Coronary artery (tissue), 2 donors: ENCODE data around the gene FARP1.

Source experiments
- DNase-seq: peaks from one replicate; pipeline ENCODE4 v3.0.0-alpha.2; 2017; ENCODE audit warnings: low spot score
- H3K27ac ChIP-seq, 2 donors: fragments of 200-600 bp; sonication (generic); one replicate each; pipeline ENCODE4 v1.5.1; 2016 to 2019
- H3K4me3 ChIP-seq: fragments of 200-600 bp; sonication (generic); 2 replicates; pipeline ENCODE4 v1.5.1; 2016; ENCODE audit warnings: mild to moderate bottlenecking, moderate library complexity
- CTCF ChIP-seq: fragments of 200-600 bp; sonication (generic); IDR thresholded peaks from one replicate; pipeline ENCODE4 v1.5.1; 2019; ENCODE audit warnings: antibody characterized with exemption

FARP1 gene

GRCh38 chr13:98459721-98460370 is 317.0 kb downstream of the FARP1 start:
- no peak overlapping the region for H3K27ac ChIP-seq
- DNase-seq = no peak
- TF ChIP-seq CTCF = no peak
- no peak overlapping the region for H3K4me3 ChIP-seq

- DNase-seq = no peak
- no peak overlapping the region for H3K4me3 ChIP-seq
- H3K27ac ChIP-seq = no peak overlapping the region
- no peak for TF ChIP-seq CTCF
These were observed 317.6 kb downstream of the FARP1 start for GRCh38 chr13:98460516-98460915.

GRCh38 chr13:98461486-98462240 is 318.8 kb downstream of the FARP1 start:
- TF ChIP-seq CTCF = no peak
- Histone ChIP-seq H3K4me3 (no peak overlapping the region), H3K27ac (no peak overlapping the region)
- DNase-seq = no peak

- no peak for DNase-seq
- no peak for TF ChIP-seq CTCF
- Histone ChIP-seq H3K4me3 (no peak overlapping the region), H3K27ac (peak overlapping the region in 1 of 2 donors; percentile 28)
These were observed 319.5 kb downstream of the FARP1 start for GRCh38 chr13:98462241-98462882.

- no peak for TF ChIP-seq CTCF
- H3K4me3 ChIP-seq = no peak overlapping the region
- peak overlapping the region in 1 of 2 donors; percentile 25 for H3K27ac ChIP-seq
- no peak for DNase-seq
These were observed 320.1 kb downstream of the FARP1 start for GRCh38 chr13:98462946-98463345.

- DNase-seq = no peak
- H3K4me3 ChIP-seq = no peak overlapping the region
- TF ChIP-seq CTCF = peak; percentile 39
- no peak overlapping the region for H3K27ac ChIP-seq
These were observed 323.8 kb downstream of the FARP1 start for GRCh38 chr13:98466634-98467236.
